Mucosa of descending colon (tissue), 3 donors: Measurements from ENCODE around the gene CDKL1. TPM values are rescaled to one million over a fixed set of nuclear protein-coding genes. Genes with fewer than 3 reads are reported as not detected.

Experiments
- ATAC-seq: fragments of 200-7000 bp; cut with Tn5 transposase; one replicate; pipeline ENCODE4 v1.9.1; 2020; ENCODE audit warnings: mild to moderate bottlenecking, moderate library complexity
- DNase-seq, 3 donors: peaks; one replicate each; pipeline ENCODE4 v3.0.0-alpha.2; 2020
- H3K36me3 ChIP-seq: fragments of 200-600 bp; one replicate; pipeline ENCODE4 v1.8.0; 2021; ENCODE audit warnings: low read depth, mild to moderate bottlenecking
- H3K4me1 ChIP-seq: fragments of 200-600 bp; one replicate; pipeline ENCODE4 v1.8.0; 2021; ENCODE audit warnings: low read depth, mild to moderate bottlenecking
- H3K4me3 ChIP-seq: fragments of 200-600 bp; one replicate; pipeline ENCODE4 v1.8.0; 2021; ENCODE audit warnings: mild to moderate bottlenecking
- H3K9me3 ChIP-seq: fragments of 200-600 bp; one replicate; pipeline ENCODE4 v1.8.0; 2021; ENCODE audit warnings: mild to moderate bottlenecking
- CTCF ChIP-seq: fragments of 200-600 bp; IDR thresholded peaks from one replicate; pipeline ENCODE4 v1.8.0; 2022; ENCODE audit warnings: antibody characterized with exemption, mild to moderate bottlenecking
- intact Hi-C, 2 donors: fragments of 100-400 bp; cut with DNase I in 1 of 2; cut with micrococcal nuclease in 1 of 2; formaldehyde crosslinking; loops; one replicate each; pipeline versions ENCODE4 v1.11.0 to v1.11.1; 2022; cut with DNase I, micrococcal nuclease
- long read RNA-seq, 2 donors: library from polyadenylated mRNA; unstranded; transcript quantifications; one replicate each; pipeline ENCODE4 v2.0.0, GENCODE V29; 2019 to 2021
- total RNA-seq, 3 donors: library from RNA; stranded (reverse); fragmentation: NEBNext Ultra II Directional in 2 of 3; extraction: Animal tissue kit (Norgen Biotek cat#: 25700) in 2 of 3; gene quantifications; one replicate each; pipeline versions ENCODE4 v1.2.1 to v1.2.4, GENCODE V29; 2021 to 2023
- donor health status: DM: no; HTN: no; CAD: no; lungs with moderate emphysema.
- donor health status: DM: no; HTN: no; CAD: no.
- donor health status: DM: no; HTN: yes; CAD: no.

The CDKL1 gene
- total RNA-seq: 10 to 100 TPM; 31.0 to 70.4 (median 53.5) TPM
- long read RNA-seq, donor 1, partial matches to known transcripts: 2 of 12 reads
- long read RNA-seq, donor 1, other reads (novel, unspliced or antisense): 8 of 12 reads
- long read RNA-seq, donor 2, partial matches to known transcripts: 2 of 15 reads
- long read RNA-seq, donor 2, other reads (novel, unspliced or antisense): 10 of 15 reads

- no peak for TF ChIP-seq CTCF
- Histone ChIP-seq H3K4me3 (peak within 1 kb of the TSS; percentile 36), H3K36me3 (no peaks in the 10 kb centered on the region), H3K9me3 (no peaks in the 10 kb centered on the region), H3K4me1 (peaks cover 2% of the 10 kb centered on the region)
- intact Hi-C loops: loop anchor here in 1 of 2 donors (10.0 kb wide), 1 partner anchor 82 kb away; the partner anchor contains the start of genes DMAC2L and L2HGDH
- peak; percentile 89 for ATAC-seq
- peak; percentile 76 to 88 (median 82) for DNase-seq
Measured at GRCh38 chr14:50396631-50397389, at the start of gene CDKL1. TSS of gene CDKL1 (minus strand) at chr14:50396881. CDS start at chr14:50395868, 1,013 bp downstream.

GRCh38 chr14:50434528-50434927 lies 37.8 kb upstream of the CDKL1 start:
- intact Hi-C loops: no loop called here
- Histone ChIP-seq H3K36me3 (no peaks in the 10 kb centered on the region), H3K9me3 (no peaks in the 10 kb centered on the region), H3K4me1 (no peaks in the 10 kb centered on the region), H3K4me3 (no peak overlapping the region)
- DNase-seq (no peak), ATAC-seq (no peak)
- no peak for TF ChIP-seq CTCF

DNA sequence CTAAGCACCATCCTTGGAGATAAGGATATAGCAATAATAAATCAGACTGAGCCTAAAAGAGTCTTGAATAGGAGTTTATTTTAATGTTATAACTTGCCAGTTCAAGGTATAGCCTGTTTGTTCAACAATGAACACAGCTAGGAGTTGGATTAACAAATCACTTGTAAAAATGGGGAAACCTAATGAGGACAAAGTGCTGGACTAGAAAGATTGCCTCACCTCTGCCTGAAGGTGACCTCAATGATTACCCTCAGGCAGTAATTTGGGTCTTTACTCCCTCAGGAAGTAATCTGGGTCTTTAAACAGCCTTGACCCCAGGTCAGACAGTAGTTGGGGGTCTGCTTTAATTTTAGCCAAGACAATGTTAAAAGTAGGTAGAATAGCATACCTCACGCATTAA lies 35.5 kb upstream of the CDKL1 start:
- Histone ChIP-seq H3K9me3 (no peaks in the 10 kb centered on the region), H3K36me3 (no peaks in the 10 kb centered on the region), H3K4me1 (no peaks in the 10 kb centered on the region), H3K4me3 (no peak overlapping the region)
- DNase-seq (no peak), ATAC-seq (no peak)
- intact Hi-C loops: no loop called here
- TF ChIP-seq CTCF: no peak

DNA sequence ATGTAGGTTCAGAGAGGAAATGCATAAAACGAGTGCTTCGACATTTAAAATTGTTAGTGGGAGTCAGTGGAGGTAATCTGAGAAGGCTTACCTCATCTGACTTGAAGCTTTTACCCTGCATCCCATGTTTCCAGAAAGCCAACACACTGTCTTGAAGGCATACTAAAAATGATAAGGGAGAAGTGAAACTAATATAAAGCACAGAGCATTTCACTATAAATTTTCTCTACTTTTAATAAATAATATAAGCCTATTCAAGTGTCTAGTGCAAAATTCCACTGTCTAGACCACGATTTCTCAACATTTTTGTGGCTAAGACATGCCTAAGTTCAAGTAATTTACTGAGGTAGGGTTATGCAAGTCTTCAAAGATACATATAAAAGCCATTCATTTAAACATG lies 29.1 kb upstream of the CDKL1 start:
- Histone ChIP-seq H3K4me1 (no peaks in the 10 kb centered on the region), H3K36me3 (no peaks in the 10 kb centered on the region), H3K9me3 (no peaks in the 10 kb centered on the region), H3K4me3 (no peak overlapping the region)
- TF ChIP-seq CTCF: no peak
- ATAC-seq (no peak), DNase-seq (no peak)
- intact Hi-C loops: no loop called here

- no peak for ATAC-seq
- no peaks in the 10 kb centered on the region for H3K36me3 ChIP-seq
- no peak for DNase-seq
Measured at GRCh38 chr14:50425105-50425504, 28.4 kb upstream of the CDKL1 start.

More at GRCh38 chr14:50425105-50425504, 28.4 kb upstream of the CDKL1 start:
- no peak for TF ChIP-seq CTCF
- Histone ChIP-seq H3K9me3 (no peaks in the 10 kb centered on the region), H3K4me3 (no peak overlapping the region), H3K4me1 (no peaks in the 10 kb centered on the region)
- intact Hi-C loops: no loop called here
